Right lobe of liver (tissue), 6 donors: ENCODE data around the gene DPY19L3. TPM values are rescaled to one million over a fixed set of nuclear protein-coding genes. Genes with fewer than 3 reads are reported as not detected.

Source experiments
- ATAC-seq, 4 donors: fragments of 200-7000 bp; cut with Tn5 transposase; one replicate each; pipeline ENCODE4 v1.9.1; 2020; ENCODE audit warnings: mild to moderate bottlenecking in 4 of 4, moderate library complexity in 4 of 4
- DNase-seq, 3 donors: peaks; one replicate each; pipeline ENCODE4 v3.0.0-alpha.2; 2020
- H3K27ac ChIP-seq, 3 donors: fragments of 200-600 bp; one replicate each; pipeline ENCODE4 v1.8.0; 2022
- H3K27me3 ChIP-seq, 2 donors: fragments of 200-600 bp; one replicate each; pipeline ENCODE4 v1.8.0; 2022
- H3K36me3 ChIP-seq, 4 donors: fragments of 200-600 bp; sonication (generic) in 1 of 4; one replicate each; pipeline versions ENCODE4 v1.5.1 to v1.8.0; 2017 to 2022; ENCODE audit warnings: control low read depth in 1 of 4
- H3K4me1 ChIP-seq, 4 donors: fragments of 200-600 bp; sonication (generic) in 1 of 4; one replicate each; pipeline versions ENCODE4 v1.5.1 to v1.8.0; 2017 to 2022; ENCODE audit warnings: control low read depth in 1 of 4
- H3K4me3 ChIP-seq, 3 donors: fragments of 200-600 bp; one replicate each; pipeline ENCODE4 v1.8.0; 2022
- H3K9me3 ChIP-seq, 4 donors: fragments of 200-600 bp; sonication (generic) in 1 of 4; one replicate each; pipeline versions ENCODE4 v1.5.1 to v1.8.0; 2017 to 2022; ENCODE audit warnings: control low read depth in 1 of 4
- CTCF ChIP-seq, 4 donors: fragments of 200-600 bp in 3 of 4; fragments of 450-650 bp in 1 of 4; IDR thresholded peaks; one replicate each; pipeline versions ENCODE4 v1.5.1 to v1.8.0; 2016 to 2022; ENCODE audit warnings: antibody characterized with exemption in 4 of 4, mild to moderate bottlenecking in 2 of 4
- POLR2A ChIP-seq: fragments of 450-650 bp; IDR thresholded peaks from one replicate; pipeline ENCODE4 v1.6.1; 2017; ENCODE audit warnings: antibody characterized with exemption, mild to moderate bottlenecking
- WGBS: methylation state at CpG from one replicate; pipeline ENCODE4 v1.1.6; 2018; ENCODE audit warnings: low coverage, low lambda C conversion rate; ENCODE audit not compliant: insufficient coverage; ENCODE audit errors: missing lambda C conversion rate; 5-methylcytosine and 5-hydroxymethylcytosine counted together
- intact Hi-C, 2 donors: fragments of 100-400 bp; cut with DNase I; formaldehyde crosslinking; loops; one replicate each; pipeline versions ENCODE4 v1.11.2 to v1.14.1; 2022
- total RNA-seq, 6 experiments: library from RNA; depleted of rRNA in 2 of 6; stranded (reverse); fragments of >200 nt in 2 of 6; fragmentation: NEBNext Ultra II Directional in 3 of 6; extraction: Animal tissue kit (Norgen Biotek cat#: 25700) in 3 of 6; gene quantifications; one replicate each; pipeline versions ENCODE4 v1.1.0 to v1.2.4, GENCODE V29; 2016 to 2023
- donor health status: DM: no; HTN: yes; CAD: no.
- donor health status: DM: no; HTN: no; CAD: no.
- donor health status: DM: no; HTN: no; CAD: no.
- donor health status: DM: no; HTN: yes; CAD: no.
- donor health status: DM: no; HTN: yes; CAD: no.

DPY19L3 gene
- total RNA-seq, 6 experiments from 2014 or later: 8.0 to 13.5 (median 12.4) TPM

GRCh38 chr19:32404213-32404932 is 1.2 kb upstream of the DPY19L3 start:
- TF ChIP-seq POLR2A: no peak
- no peak for TF ChIP-seq CTCF (IDR thresholded peaks at IDR 0.05)
- Histone ChIP-seq H3K27ac (peak overlapping the region; percentile 82 to 97 (median 97)), H3K27me3 (no peaks in the 10 kb centered on the region), H3K4me1 (peaks cover 0 to 19% (median 2%) of the 10 kb centered on the region in 4 donors), H3K9me3 (no peaks in the 10 kb centered on the region), H3K36me3 (peaks cover 0 to 8% (median 0%) of the 10 kb centered on the region in 4 donors), H3K4me3 (peak overlapping the region; percentile 78 to 90 (median 83))
- DNase-seq: no peak
- intact Hi-C loops: no loop called here
- ATAC-seq: no peak
- WGBS: 64% methylated on average over 17 of the region's 20 CpGs

GRCh38 chr19:32404933-32405430 is 588 bp upstream of the DPY19L3 start:
- Histone ChIP-seq H3K4me1 (peaks cover 0 to 19% (median 2%) of the 10 kb centered on the region in 4 donors), H3K4me3 (peak overlapping the region; percentile 78 to 90 (median 83))
- WGBS: under 1% methylated on average over 11 of the region's 36 CpGs

GRCh38 chr19:32406161-32407003 is 812 bp downstream of the DPY19L3 start:
- H3K27me3 ChIP-seq: no peaks in the 10 kb centered on the region
- peak overlapping the region; percentile 82 to 97 (median 97) for H3K27ac ChIP-seq
- peaks cover 0 to 10% (median 4%) of the 10 kb centered on the region in 4 donors for H3K36me3 ChIP-seq
- WGBS: 36% methylated on average over 11 of the region's 33 CpGs
- no peak for DNase-seq
- no peak for TF ChIP-seq CTCF (IDR thresholded peaks at IDR 0.05)
- TF ChIP-seq POLR2A: no peak
- ATAC-seq: no peak
- intact Hi-C loops: no loop called here
- peak overlapping the region; percentile 78 to 90 (median 83) for H3K4me3 ChIP-seq
- no peaks in the 10 kb centered on the region for H3K9me3 ChIP-seq
- peaks cover 0 to 19% (median 2%) of the 10 kb centered on the region in 4 donors for H3K4me1 ChIP-seq

More at GRCh38 chr19:32404933-32405430, 588 bp upstream of the DPY19L3 start:
- Histone ChIP-seq H3K27ac (peak overlapping the region; percentile 82 to 97 (median 97)), H3K36me3 (peaks cover 0 to 10% (median 0%) of the 10 kb centered on the region in 4 donors), H3K9me3 (no peaks in the 10 kb centered on the region), H3K27me3 (no peaks in the 10 kb centered on the region)
- no peak for TF ChIP-seq CTCF (IDR thresholded peaks at IDR 0.05)
- TF ChIP-seq POLR2A: no peak
- DNase-seq (peak; percentile 75 to 84 (median 84)), ATAC-seq (peak; percentile 70 to 74 (median 72))
- intact Hi-C loops: no loop called here

GRCh38 chr19:32407004-32407992 is 1.7 kb downstream of the DPY19L3 start:
- H3K36me3 ChIP-seq: peaks cover 0 to 18% (median 9%) of the 10 kb centered on the region in 4 donors
- H3K4me3 ChIP-seq: no peak overlapping the region
- ATAC-seq (no peak), DNase-seq (no peak)
- H3K4me1 ChIP-seq: peaks cover 0 to 19% (median 2%) of the 10 kb centered on the region in 4 donors
- no peaks in the 10 kb centered on the region for H3K27me3 ChIP-seq
- TF ChIP-seq POLR2A (no peak), CTCF (IDR thresholded peaks at IDR 0.05) (no peak)
- WGBS: 82% methylated on average over 18 of the region's 19 CpGs
- no peaks in the 10 kb centered on the region for H3K9me3 ChIP-seq
- H3K27ac ChIP-seq: no peak overlapping the region
- intact Hi-C loops: no loop called here
